Suprapubic skin (tissue), 4 donors: ENCODE measurements around the gene SPOCK1. TPM values are rescaled to one million over a fixed set of nuclear protein-coding genes. Genes with fewer than 3 reads are reported as not detected.
"Not testable (repeated sequence)": the region's sequence is repeated elsewhere in the genome, so short reads cannot be mapped to it uniquely, and the experiment has no call there.

ENCODE experiments used
- DNase-seq, 2 donors: peaks; one replicate each; pipeline ENCODE4 v3.0.0-alpha.2; 2019; ENCODE audit warnings: low spot score in 2 of 2
- H3K27ac ChIP-seq: fragments of 200-600 bp; sonication (generic); one replicate; pipeline ENCODE4 v1.5.1; 2019
- H3K27me3 ChIP-seq: fragments of 200-600 bp; sonication (generic); one replicate; pipeline ENCODE4 v1.5.1; 2019
- H3K36me3 ChIP-seq: fragments of 200-600 bp; sonication (generic); one replicate; pipeline ENCODE4 v1.5.1; 2019
- H3K4me1 ChIP-seq: fragments of 200-600 bp; sonication (generic); one replicate; pipeline ENCODE4 v1.5.1; 2019
- H3K4me3 ChIP-seq: fragments of 200-600 bp; sonication (generic); one replicate; pipeline ENCODE4 v1.5.1; 2019; ENCODE audit warnings: mild to moderate bottlenecking
- H3K9me3 ChIP-seq: fragments of 200-600 bp; sonication (generic); one replicate; pipeline ENCODE4 v1.5.1; 2019
- CTCF ChIP-seq, 2 donors: fragments of 200-600 bp in 1 of 2; fragments of 450-650 bp in 1 of 2; sonication (generic) in 1 of 2; IDR thresholded peaks; one replicate each; pipeline ENCODE4 v1.5.1; 2016 to 2019; ENCODE audit warnings: antibody characterized with exemption in 2 of 2, mild to moderate bottlenecking in 1 of 2, moderate library complexity in 1 of 2
- EP300 ChIP-seq: sonication (generic); formaldehyde crosslinking; IDR thresholded peaks from one replicate; pipeline ENCODE4 v1.6.1; 2017; ENCODE audit warnings: antibody characterized with exemption
- POLR2A ChIP-seq, 2 donors: fragments of 450-650 bp; IDR thresholded peaks; one replicate each; pipeline ENCODE4 v1.6.1; 2017; ENCODE audit warnings: antibody characterized with exemption in 2 of 2, mild to moderate bottlenecking in 2 of 2, moderate library complexity in 2 of 2
- POLR2AphosphoS5 ChIP-seq, 3 donors: sonication (generic); formaldehyde crosslinking; IDR thresholded peaks; one replicate each; pipeline ENCODE4 v1.6.1; 2017; ENCODE audit warnings: antibody characterized with exemption in 3 of 3
- WGBS: methylation state at CpG from one replicate; pipeline ENCODE4 v1.1.5; 2018; 5-methylcytosine and 5-hydroxymethylcytosine counted together
- total RNA-seq, 4 donors: library from RNA; depleted of rRNA; stranded (reverse); fragments of >200 nt; gene quantifications; one replicate each; pipeline ENCODE4 v1.1.0, GENCODE V29; 2016

Gene SPOCK1
- total RNA-seq, 4 donors from 2014 or later = 3.9 to 11.6 (median 5.4) TPM

GRCh38 chr5:137398154-137398553 is 101.0 kb downstream of the SPOCK1 start:
- TF ChIP-seq EP300 (no peak), CTCF (IDR thresholded peaks at IDR 0.05) (no peak), POLR2A (IDR thresholded peaks at IDR 0.05) (no peak)
- H3K27me3 ChIP-seq = no peaks in the 10 kb centered on the region
- no peak for DNase-seq
- peaks cover 4% of the 10 kb centered on the region for H3K4me1 ChIP-seq
- no peaks in the 10 kb centered on the region for H3K9me3 ChIP-seq
- 69% methylated on average over 2 of the region's 2 CpGs for WGBS
- no peaks in the 10 kb centered on the region for H3K36me3 ChIP-seq
- H3K4me3 ChIP-seq = no peak overlapping the region
- H3K27ac ChIP-seq = no peak overlapping the region

GRCh38 chr5:137395011-137395755 is 103.9 kb downstream of the SPOCK1 start:
- 40% methylated on average over 4 of the region's 4 CpGs for WGBS
- H3K4me1 ChIP-seq = peaks cover 4% of the 10 kb centered on the region
- DNase-seq = no peak
- H3K27me3 ChIP-seq = no peaks in the 10 kb centered on the region
- no peak overlapping the region for H3K4me3 ChIP-seq
- no peak overlapping the region for H3K27ac ChIP-seq
- H3K9me3 ChIP-seq = no peaks in the 10 kb centered on the region
- no peak for TF ChIP-seq POLR2A (IDR thresholded peaks at IDR 0.05)
- no peak for TF ChIP-seq CTCF (IDR thresholded peaks at IDR 0.05)
- TF ChIP-seq POLR2AphosphoS5 (IDR thresholded peaks at IDR 0.05) = no peak
- no peak for TF ChIP-seq EP300
- no peaks in the 10 kb centered on the region for H3K36me3 ChIP-seq

- no peak for DNase-seq
- H3K4me1 ChIP-seq = peaks cover 4% of the 10 kb centered on the region
- no peaks in the 10 kb centered on the region for H3K9me3 ChIP-seq
- no peaks in the 10 kb centered on the region for H3K36me3 ChIP-seq
- no peak overlapping the region for H3K4me3 ChIP-seq
- H3K27me3 ChIP-seq = no peaks in the 10 kb centered on the region
- H3K27ac ChIP-seq = no peak overlapping the region
- TF ChIP-seq POLR2AphosphoS5 (IDR thresholded peaks at IDR 0.05) (no peak), CTCF (IDR thresholded peaks at IDR 0.05) (no peak), EP300 (no peak), POLR2A (IDR thresholded peaks at IDR 0.05) (no peak)
- WGBS = 92% methylated on average over 1 of the region's 1 CpG
These were observed 104.7 kb downstream of the SPOCK1 start for GRCh38 chr5:137394380-137394779.

GRCh38 chr5:137393196-137393993 is 105.7 kb downstream of the SPOCK1 start:
- Histone ChIP-seq H3K4me1 (peaks cover 4% of the 10 kb centered on the region), H3K27me3 (no peaks in the 10 kb centered on the region), H3K36me3 (no peaks in the 10 kb centered on the region), H3K27ac (no peak overlapping the region), H3K4me3 (no peak overlapping the region), H3K9me3 (no peaks in the 10 kb centered on the region)
- no peak for DNase-seq
- TF ChIP-seq POLR2A (IDR thresholded peaks at IDR 0.05) = no peak
- TF ChIP-seq CTCF (IDR thresholded peaks at IDR 0.05) = no peak
- no peak for TF ChIP-seq POLR2AphosphoS5 (IDR thresholded peaks at IDR 0.05)
- WGBS = 38% methylated on average over 1 of the region's 1 CpG

- H3K9me3 ChIP-seq = no peaks in the 10 kb centered on the region
- 89% methylated on average over 4 of the region's 4 CpGs for WGBS
- no peak overlapping the region for H3K4me3 ChIP-seq
- TF ChIP-seq POLR2A (IDR thresholded peaks at IDR 0.05) (no peak), EP300 (no peak), POLR2AphosphoS5 (IDR thresholded peaks at IDR 0.05) (no peak), CTCF (IDR thresholded peaks at IDR 0.05) (no peak)
- no peak overlapping the region for H3K27ac ChIP-seq
- no peaks in the 10 kb centered on the region for H3K36me3 ChIP-seq
- DNase-seq = no peak
- H3K4me1 ChIP-seq = peaks cover 4% of the 10 kb centered on the region
- H3K27me3 ChIP-seq = no peaks in the 10 kb centered on the region
These were observed 106.9 kb downstream of the SPOCK1 start for GRCh38 chr5:137392261-137392660.

- not testable (repeated sequence) for H3K9me3 ChIP-seq, DNase-seq, H3K27ac ChIP-seq, H3K36me3 ChIP-seq, H3K4me3 ChIP-seq, H3K4me1 ChIP-seq, H3K27me3 ChIP-seq
- 92% methylated on average over 7 of the region's 7 CpGs for WGBS
These were observed 108.1 kb downstream of the SPOCK1 start for GRCh38 chr5:137391044-137391443.
